Stimulated activated CD4-positive, alpha-beta T cell treated with anti-CD3 and anti-CD28 coated beads, TNF-alpha, amount 100 ng/mL, for 4 hours (primary cell): ENCODE measurements around the gene GBF1.

Source experiments
- DNase-seq, 3 experiments: peaks; one replicate each; pipeline ENCODE4 v3.0.0-alpha.2; 2020; ENCODE audit warnings: low read depth in 3 of 3

The GBF1 gene

DNA sequence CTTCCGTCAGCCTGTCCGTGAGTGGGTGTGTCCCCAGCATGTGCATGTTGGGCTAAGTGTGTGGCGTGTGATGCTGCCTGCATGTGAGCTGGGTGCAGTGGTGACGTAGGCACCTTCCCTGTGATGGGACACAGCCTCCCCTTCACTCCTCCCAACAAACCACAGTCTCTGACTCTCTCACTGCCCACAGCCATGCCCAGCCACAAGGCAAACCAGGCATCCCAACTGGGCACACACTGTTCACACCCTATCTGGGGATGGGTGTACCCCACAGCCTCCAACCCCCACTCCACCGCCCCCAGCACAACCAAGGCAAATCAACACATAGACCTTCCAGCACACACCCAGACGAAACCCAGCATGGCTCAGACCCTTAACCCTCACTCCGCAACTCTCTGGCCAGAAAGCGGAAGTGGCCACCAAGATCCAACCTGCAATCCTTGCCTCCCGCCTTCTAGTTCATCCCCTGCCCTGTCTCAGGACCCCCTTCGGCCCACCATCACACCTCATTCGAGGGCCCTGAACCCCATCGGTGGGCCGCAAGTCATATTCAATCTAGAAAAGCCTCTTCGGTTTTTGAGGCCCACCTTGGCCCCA lies 162.9 kb downstream of the GBF1 start:
- no peak for DNase-seq

DNA sequence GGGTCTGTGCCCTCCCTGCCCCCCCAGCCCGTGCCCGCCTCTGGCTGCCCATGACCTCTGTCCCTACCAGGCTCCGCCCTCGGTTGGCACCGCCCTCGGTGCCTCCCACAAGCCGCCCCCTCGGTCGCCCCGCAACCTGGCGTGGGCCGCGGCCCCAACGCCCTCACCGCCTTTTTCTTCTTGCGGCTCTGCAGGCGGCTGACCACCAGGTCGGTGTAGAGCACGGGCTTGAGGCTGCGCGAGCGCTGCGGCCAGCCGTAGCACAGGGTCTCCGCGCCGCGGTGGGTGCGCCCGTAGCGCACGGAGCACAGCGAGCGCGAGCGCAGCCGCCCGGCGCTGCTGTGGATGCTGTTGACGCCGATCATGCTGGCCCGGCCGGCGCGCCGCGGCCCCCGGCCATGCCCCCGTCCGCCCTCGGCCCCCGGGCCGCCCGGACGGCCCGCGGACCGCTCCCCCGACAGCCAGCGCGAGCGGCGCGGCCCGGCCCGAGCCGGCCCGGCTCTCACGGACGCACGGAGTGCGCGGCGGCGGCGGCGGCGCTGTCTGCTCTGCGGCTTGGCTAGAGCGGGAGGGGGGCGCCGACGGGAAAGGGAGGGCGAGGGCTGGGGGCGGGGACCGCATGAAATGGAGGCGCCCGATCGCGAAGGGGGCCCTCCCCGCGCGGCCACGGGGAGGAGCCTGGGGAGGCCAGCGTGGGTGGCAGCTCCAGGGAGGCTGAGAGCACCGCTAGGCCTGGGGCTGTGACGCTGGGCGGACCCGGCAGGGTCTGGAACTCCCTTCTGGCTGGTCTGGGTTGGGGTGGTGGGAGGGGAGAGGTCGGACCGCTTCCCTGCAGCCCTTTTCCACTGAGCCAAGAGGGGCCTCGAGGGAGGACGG lies 163.6 kb downstream of the GBF1 start:
- peak; percentile 67 to 80 (median 72) for DNase-seq

DNA sequence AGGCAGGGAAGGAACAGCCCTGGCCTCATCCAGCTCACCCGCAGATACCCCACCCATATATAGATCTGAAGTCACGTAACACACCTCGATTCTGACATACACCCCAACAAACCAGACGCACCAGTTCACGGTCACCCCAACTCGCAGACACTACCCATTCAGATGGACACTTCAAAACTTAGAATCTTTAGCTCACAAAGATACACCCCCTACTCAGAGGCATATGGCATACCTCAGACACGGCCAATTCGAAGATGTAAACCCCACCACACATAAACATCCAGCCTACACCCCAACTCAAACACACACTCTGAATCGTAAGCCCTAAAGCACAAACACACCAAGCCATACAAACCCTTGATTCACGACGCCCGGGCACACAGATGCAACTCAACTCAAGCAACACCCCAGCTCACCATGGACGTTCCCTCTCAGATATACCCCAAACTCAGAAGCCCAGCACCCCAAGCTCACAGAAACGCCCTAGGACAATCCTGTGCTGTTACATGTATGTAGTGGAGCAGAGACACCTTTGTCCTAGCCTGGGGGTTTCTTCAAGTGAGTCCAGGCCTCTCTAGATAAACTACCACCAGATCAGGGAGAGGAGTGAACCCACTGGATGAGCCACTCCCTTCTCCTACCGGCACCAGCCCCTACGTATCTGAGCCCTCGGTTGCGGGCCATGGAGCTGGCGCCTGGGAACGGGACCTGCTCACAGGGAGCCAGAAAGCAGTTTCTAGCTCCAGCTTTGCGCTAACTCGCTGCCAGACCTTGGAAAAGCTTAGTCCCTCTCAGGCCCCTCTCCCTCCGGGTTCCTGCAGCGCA lies 164.5 kb downstream of the GBF1 start:
- DNase-seq: no peak

DNA sequence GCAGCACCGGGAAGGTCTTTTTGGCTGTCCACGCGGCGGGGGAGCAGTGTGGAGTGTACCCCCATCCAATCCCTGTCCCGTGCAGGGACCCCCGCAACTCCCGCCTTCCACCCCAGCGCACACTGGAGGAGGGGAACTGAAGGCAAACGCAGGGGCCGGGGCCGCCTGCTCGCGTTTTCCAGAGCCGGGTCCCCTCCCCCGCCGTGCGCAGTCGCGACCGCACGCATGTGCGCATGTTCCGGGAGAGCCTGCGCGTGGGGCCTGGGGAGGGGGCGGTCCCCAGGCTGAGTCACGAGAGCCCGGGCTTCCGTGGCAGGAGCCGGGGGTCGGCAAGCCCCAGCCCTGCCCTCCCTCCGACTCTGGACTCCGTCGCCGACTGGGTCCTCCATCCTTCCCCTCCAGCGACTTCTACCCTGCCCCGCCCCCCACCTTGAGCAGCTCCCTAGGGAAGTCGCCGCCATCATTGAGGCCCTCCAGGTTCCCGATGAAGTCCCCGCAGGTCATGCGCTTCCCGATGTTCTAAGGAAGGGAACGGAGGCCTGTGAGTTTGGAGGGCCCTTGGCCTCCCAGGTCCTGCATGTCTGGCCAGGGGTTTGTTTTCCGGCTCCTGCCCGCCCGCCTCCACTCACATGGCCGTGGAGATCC lies 165.2 kb downstream of the GBF1 start:
- peak; percentile 56 to 72 (median 56) for DNase-seq

DNA sequence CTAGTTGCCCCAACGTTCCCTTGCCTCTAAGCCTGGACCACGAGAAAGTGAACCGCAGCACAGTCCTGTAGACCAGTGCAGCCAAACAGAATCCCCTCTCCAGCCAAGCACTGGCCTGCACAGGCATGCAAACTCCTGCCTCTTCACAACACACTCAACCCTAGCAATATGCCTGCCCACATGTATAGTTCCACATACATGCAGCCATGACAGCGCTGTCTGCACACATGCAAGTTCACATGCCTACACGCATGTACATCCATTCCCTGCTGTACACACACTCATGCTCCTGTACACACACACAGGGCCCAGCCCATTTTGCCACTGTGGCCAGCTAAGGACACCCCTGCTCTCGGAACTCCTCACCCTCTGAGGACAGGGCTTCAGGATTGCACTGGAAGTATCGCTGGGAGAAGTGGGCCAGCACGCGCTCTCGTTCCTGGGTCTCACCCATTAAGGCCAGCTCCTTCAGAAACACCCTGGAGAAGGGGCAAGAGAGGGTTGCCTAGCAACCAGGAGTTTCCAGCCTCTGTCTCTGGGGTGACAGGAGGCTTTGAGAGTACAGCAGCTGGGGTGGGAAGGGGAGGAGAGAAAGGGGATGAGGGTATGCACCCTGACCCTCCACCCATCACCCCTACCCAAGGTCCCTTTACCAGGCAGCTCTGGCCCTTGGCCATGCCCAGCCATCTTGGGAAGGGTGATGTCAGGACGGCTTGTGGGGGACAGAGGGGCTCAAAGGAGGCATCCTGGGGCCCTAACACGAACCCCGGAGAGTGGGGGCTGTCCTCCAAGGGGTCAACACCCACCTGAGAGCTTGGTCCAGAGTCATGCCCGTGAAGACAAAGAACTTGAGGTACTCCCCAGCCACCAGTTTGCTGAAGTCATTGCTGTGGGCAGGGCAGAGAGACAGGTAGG lies 166.3 kb downstream of the GBF1 start:
- no peak for DNase-seq

DNA sequence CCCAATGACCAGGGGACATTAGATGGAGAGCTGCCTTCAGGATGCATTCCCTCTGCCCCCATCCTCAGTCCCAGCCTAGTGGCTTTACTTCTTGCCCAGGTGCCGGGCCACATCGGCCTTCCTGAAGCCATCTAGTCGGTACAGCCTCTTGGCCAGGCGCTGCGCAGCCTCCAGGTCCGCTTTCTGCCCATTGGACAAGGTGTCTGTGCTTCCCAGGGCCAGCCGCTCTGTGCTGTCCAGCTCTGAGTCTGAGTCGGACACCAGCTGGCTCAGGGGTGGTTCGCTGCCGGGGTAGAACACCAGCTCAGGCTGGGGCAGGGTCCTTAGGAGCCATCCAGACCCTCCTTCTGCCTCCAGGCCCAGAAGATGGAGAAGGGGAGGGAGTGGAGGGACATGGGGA lies 167.0 kb downstream of the GBF1 start:
- DNase-seq: no peak

DNA sequence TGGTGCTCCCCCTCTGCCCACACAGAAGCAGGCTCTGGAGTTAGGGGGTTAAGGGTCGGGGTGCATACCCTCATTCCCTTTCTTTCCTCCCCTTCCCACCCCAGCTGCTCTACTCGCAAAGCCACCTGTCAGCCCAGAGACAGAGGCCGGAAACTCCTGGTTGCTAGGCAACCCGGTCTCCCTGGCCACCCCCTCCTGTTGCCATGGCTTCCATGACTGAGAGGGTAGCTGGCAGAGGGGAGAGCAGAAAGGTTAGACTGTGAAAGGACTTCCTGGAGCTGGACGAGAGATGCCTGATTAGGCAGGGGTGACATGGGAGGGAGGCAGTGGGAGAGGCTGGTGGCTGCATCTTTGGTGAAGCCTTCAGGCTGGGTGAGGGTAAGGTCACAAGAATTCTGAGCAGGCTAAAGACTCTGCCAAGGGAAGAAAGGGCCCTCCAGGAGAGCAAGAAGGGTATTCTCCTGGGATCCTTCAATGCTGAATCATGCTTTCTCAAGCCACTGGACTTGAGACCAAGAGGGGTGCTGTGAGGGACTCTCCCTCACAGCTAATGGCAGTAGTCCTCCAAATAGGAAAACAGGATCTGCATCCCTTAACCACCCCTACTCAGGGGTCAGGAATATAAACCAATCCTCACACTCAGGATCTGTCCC lies 167.8 kb downstream of the GBF1 start:
- no peak for DNase-seq

DNA sequence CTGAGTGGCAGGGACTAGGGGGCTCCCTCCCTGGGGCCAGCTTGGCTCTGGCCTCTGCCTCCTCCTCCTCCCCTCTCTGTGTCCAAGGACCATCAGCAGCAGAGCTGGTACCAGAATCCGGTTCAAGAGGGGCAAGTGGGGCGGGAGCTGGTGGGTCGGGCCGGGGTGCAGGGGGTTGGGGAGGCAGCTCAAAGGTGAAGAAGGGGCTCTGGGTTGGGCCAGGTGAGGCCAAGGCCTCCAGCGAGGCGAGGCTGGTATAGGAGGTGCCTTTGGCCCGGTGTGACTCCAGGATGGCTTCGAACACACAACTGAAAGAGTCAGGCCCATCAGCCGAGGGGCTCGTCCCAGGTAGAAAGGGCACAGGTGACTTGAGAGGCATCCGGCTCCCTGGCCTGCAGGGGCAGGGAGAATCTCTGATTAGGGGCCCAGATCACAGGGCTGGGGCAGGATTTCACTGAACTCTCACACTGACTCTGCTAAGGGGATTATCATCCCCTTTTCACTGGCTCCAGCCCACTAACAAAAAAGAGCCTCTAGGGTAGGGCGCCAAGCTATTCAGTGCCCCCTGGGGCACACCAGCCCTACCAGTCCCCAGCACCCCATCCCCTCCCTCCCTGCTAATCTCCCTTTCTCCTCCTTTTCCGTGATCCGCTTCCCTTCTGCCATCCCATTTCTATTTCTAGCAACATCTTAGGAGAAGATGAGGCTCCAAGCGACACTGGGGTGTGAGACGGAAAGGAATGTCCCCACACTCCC lies 168.7 kb downstream of the GBF1 start:
- DNase-seq: no peak

DNA sequence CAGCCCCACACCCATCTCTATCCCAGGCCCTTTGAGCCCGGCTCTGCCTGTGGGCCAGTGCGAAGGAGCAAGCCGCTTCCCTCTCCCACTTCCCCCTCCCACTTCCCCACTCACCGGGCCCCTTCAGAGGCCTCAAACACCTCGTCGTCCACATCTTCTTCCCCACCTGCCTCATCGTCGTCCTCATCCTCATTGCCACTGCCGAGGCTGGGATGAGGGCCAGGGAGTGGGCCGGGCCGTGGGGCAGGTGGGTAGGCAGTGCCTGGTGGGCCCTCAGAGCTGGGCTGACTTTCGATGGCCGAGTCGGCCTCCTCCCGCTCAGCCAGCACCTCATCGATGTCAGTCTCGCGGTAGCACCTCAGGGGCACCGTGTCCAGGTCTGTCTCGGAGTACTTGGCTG lies 169.4 kb downstream of the GBF1 start:
- no peak for DNase-seq

DNA sequence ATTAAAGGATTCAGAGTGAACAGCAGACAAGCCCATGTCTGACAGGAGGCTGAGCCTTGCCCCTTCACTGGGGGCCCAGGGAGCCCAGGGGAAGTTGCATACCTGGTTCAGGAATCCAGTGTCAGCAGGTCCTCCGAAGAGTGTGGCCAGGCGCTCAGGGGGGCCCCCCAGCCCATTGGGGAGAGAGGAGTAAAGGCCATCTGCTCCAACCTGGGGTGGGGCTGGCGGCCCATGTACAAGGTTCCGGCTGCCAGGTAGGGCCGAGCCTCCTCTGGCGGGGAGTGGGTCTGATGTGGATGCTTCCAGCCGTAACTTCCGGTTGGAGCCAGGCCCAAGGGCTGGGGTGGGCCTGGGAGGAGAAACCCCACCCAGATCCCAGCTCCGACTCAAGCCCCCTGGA lies 171.0 kb downstream of the GBF1 start:
- no peak for DNase-seq

DNA sequence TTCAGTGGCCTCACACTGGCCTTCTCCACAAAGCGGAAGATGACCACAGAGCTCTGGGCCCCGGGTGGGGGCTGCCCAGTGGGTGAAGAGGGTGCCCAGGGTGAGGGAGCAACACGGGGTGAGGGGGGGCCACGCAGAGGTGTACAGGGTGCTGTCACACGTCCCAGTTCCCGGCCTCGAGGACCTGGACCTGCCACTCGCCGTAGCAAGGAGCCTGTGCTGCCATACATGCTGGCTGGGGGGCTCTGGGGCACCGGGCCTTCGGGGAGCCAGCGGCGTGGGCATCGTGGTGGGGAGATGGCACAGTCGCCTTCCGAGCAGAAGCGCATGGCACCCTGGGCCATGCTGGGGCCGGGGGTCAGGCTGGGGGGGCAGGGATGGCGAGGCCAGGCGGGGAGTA lies 171.4 kb downstream of the GBF1 start:
- no peak for DNase-seq

DNA sequence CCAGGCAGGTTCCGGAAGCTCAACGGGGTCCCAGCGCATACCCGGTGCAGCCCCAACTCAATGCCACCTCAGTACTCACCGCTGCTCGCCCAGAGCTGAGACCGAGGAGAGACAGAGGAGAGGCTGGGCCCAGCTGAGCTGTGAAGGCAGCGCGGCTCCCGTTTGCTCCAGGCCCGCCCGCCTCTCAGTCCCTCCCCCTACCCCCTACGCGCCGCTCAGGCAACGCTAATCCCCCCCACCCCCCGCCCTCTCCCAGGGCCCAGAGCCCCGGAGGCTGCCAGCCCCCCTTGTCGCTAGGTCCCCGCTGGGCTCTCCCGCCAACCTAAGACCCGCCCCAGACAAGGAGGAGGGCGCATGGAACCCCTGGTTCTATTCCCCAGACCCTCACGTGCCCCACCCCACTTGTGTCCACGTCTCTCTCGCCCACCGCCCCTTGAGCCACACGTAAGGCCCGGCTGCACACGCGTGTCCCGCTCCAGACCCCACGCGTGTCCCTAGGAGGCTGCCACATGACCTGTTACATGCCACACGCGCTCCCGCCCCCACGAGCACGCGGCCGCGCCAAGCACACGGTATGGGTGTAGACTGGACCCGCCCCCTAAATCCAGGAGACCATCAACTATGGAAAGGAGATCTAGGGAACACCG lies 173.4 kb downstream of the GBF1 start, which contains the start of gene PSD:
Gene PSD (minus strand): TSS at position 164 of the 647 bp plus-strand sequence. CDS start 1,747 bp downstream, outside the sequence.
- no peak for DNase-seq

DNA sequence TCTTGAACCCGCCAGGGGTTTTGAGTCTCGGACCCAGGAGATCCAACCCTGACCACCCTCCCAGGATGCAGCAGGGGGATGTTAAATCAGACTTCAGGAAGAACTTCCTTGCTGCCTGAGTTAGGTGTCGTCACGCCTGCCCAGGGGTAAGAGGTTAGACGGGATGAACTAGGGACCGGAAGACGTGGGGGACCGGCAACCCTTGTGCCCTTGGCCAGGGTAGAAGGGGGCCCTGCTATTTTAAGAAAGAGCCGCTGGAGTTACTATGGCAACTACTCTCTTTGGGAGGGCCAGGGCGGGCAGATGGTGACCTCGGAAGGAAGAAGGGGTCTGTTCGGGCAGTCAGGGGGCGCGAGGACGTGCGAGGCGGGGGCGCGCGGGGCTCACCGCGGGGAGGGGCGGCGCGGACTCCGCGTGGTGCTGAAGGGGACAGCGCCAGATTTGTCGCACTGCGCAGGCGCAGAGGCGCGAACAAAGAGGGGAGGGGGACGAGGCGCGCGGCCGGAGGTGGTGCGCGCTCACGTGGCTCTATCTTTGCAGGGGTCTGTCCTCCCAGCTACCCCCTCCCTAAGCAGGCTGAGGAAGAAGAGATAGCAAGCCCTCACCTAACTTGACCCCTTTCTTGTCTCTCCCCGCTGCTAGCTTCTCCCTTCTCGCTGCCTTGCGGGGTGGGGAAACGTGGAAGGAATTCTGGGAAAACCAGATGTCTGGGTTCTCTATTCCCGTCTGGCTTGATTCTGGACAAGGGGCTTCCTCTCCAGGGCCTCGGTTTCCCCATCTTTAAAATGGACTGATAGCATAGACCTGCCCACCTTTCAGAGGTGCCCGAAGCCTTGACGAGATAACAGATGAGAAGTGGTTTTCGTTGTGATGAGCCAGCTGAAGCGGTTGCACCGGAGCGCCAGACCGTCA lies 174.2 kb downstream of the GBF1 start:
- DNase-seq: peak in 2 of 3 experiments; percentile 46 to 54

DNA sequence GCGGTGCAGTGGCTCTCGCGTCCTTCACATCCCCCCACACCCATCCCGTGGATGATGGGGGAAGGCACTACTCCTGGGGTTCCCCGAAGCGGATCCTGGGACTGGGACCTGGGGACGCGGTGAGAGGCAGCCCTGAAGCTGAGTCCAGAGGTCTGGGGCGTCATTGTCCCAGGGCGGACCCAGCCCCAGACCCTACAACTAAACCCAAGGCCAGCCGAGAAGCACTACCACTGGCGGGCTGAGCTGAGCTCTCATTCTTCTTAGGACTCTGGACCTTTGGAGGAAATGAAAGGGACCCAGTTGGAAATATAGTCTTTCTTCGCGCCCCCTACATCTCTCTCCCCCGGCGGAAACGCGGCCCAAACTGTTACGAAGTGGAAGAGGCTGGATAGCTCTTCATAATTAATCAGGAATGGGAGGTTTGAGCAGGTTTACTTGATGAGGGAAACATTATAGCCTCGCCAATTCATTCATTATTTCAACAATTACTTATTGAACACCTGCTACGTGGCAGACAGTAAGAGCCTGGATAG lies 174.9 kb downstream of the GBF1 start:
- DNase-seq: no peak

DNA sequence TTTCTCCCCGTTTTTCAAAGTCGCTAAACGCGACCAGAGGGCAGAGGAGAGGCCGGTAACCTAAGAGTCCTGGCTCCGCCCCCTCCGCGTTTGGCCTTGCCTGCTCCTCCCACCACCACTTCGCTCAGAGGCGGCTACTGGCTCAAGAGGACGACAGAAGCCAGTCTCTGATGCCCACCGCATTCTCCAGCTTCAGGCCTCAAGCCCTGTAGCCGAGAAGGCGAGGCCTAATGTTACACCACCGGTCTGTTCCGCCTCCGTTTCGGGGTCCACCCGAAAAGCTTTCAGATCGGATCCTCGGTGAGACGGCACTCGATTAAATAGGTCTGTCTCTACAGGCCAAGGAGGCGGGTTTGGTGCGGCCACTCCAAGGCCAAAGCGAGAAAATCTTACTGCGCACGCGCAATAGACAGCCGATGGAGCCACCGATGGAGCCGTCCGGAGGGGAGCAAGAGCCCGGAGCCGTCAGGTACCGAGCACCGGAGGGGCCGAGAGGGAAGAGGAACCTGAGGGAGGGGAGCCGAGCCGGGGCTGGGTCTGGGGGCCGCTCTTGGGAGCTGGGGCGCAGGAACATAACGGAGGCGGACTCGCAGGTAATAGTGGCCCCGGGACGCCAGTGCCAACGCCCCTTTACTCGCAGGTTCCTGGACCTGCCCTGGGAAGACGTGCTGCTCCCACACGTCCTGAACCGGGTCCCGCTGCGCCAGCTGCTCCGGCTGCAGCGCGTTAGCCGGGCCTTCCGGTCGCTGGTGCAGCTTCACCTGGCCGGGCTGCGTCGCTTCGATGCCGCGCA lies 175.6 kb downstream of the GBF1 start, which contains the start of gene FBXL15:
Gene FBXL15 (plus strand): TSS at position 123 of the 793 bp plus-strand sequence. CDS start 294 bp downstream, at position 417.
- peak; percentile 82 to 94 (median 94) for DNase-seq

DNA sequence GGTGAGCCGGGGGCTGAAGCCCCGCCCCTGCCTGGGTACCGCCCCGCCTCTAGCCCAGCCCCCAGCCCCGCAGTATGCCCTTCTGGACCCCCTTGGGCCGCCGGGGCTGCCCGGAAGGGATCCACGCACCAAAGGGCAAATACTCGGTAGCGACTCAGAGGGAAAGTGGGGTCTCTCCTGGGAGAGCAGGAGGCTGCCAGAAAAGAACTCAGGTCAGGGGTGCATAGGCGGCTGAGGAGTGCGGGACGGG lies 176.1 kb downstream of the GBF1 start:
- DNase-seq: peak in 1 of 3 experiments; percentile 40
